ENCODE data around the gene GALNT14. TPM values are rescaled to one million over a fixed set of nuclear protein-coding genes. Genes with fewer than 3 reads are reported as not detected.

GALNT14 gene
- total and polyA plus RNA-seq, 8 donors: 1.5 to 8.3 (median 5.3) TPM

GRCh38 chr2:30974092-30974491 is 164.1 kb downstream of the GALNT14 start:
- DNase-seq (no peak), ATAC-seq (no peak)
- Histone ChIP-seq H3K36me3 (no peaks in the 10 kb centered on the region), H3K27ac (no peak overlapping the region), H3K4me3 (no peak overlapping the region), H3K27me3 (no peaks in the 10 kb centered on the region), H3K4me1 (no peaks in the 10 kb centered on the region), H3K9me3 (no peaks in the 10 kb centered on the region)
- TF ChIP-seq CTCF (IDR thresholded peaks at IDR 0.05): no peak
- intact Hi-C loops (cut with DNase I): no loop called here

- ATAC-seq (no peak), DNase-seq (no peak)
- no peaks in the 10 kb centered on the region for H3K4me1 ChIP-seq
- no peaks in the 10 kb centered on the region for H3K9me3 ChIP-seq
- TF ChIP-seq CTCF (IDR thresholded peaks at IDR 0.05): no peak
- no peaks in the 10 kb centered on the region for H3K36me3 ChIP-seq
- H3K4me3 ChIP-seq: no peak overlapping the region
- intact Hi-C loops (cut with DNase I): no loop called here
- no peak overlapping the region for H3K27ac ChIP-seq
- H3K27me3 ChIP-seq: no peaks in the 10 kb centered on the region
These were observed 166.8 kb downstream of the GALNT14 start for GRCh38 chr2:30971231-30972025.

GRCh38 chr2:30968660-30969397 is 169.4 kb downstream of the GALNT14 start:
- no peak overlapping the region for H3K4me3 ChIP-seq
- ATAC-seq: no peak
- no peaks in the 10 kb centered on the region for H3K4me1 ChIP-seq
- H3K27ac ChIP-seq: no peak overlapping the region
- no peaks in the 10 kb centered on the region for H3K9me3 ChIP-seq
- DNase-seq: no peak
- intact Hi-C loops (cut with DNase I): no loop called here
- no peaks in the 10 kb centered on the region for H3K27me3 ChIP-seq
- TF ChIP-seq CTCF (IDR thresholded peaks at IDR 0.05): no peak
- no peaks in the 10 kb centered on the region for H3K36me3 ChIP-seq

GRCh38 chr2:30966786-30967185 is 171.5 kb downstream of the GALNT14 start:
- Histone ChIP-seq H3K27me3 (no peaks in the 10 kb centered on the region), H3K27ac (no peak overlapping the region), H3K36me3 (no peaks in the 10 kb centered on the region), H3K9me3 (no peaks in the 10 kb centered on the region), H3K4me3 (no peak overlapping the region), H3K4me1 (no peaks in the 10 kb centered on the region)
- DNase-seq (no peak), ATAC-seq (no peak)
- no peak for TF ChIP-seq CTCF (IDR thresholded peaks at IDR 0.05)
- intact Hi-C loops (cut with DNase I): no loop called here

- TF ChIP-seq CTCF (IDR thresholded peaks at IDR 0.05): no peak
- Histone ChIP-seq H3K27me3 (no peaks in the 10 kb centered on the region), H3K36me3 (no peaks in the 10 kb centered on the region), H3K4me1 (no peaks in the 10 kb centered on the region), H3K9me3 (no peaks in the 10 kb centered on the region), H3K4me3 (no peak overlapping the region), H3K27ac (no peak overlapping the region)
- no peak for ATAC-seq
- no peak for DNase-seq
- intact Hi-C loops (cut with DNase I): no loop called here
These were observed 173.2 kb downstream of the GALNT14 start for GRCh38 chr2:30965022-30965531.
